K562 treated with DMSO at 1 percent for 4 hours (cell line): ENCODE data around the gene GFRAL. TPM values are rescaled to one million over a fixed set of nuclear protein-coding genes. Genes with fewer than 3 reads are reported as not detected.

Experiments
- total RNA-seq: library from RNA; unstranded; fragments of 300-600 nt; gene quantifications from 2 replicates; pipeline ENCODE4 v1.2.3, GENCODE V29; 2022; ENCODE audit not compliant: insufficient read depth

Gene GFRAL, protein sequence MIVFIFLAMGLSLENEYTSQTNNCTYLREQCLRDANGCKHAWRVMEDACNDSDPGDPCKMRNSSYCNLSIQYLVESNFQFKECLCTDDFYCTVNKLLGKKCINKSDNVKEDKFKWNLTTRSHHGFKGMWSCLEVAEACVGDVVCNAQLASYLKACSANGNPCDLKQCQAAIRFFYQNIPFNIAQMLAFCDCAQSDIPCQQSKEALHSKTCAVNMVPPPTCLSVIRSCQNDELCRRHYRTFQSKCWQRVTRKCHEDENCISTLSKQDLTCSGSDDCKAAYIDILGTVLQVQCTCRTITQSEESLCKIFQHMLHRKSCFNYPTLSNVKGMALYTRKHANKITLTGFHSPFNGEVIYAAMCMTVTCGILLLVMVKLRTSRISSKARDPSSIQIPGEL
- total RNA-seq, result not detected in 2 replicates

DNA sequence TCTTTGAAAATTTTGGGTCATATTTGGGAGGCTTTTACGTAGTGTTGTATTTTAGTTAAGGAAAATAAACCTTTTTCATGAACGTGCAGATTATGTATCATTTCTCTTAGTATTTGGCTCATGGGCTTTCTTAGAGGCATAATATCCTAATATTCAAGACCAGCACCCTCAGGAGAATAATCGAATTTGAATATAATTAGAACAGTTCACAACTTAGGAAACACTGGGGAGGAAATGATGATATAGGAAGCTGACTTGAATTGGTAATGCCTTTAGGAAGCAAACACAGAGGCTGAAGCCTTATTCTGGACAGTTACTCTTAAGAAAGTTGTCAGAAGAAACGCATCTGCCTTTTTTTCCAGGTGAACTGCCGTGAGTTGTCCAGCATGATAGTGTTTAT, at the start of gene GFRAL:
Gene GFRAL, plus strand, starts transcription at position 301 of the 400 bp plus-strand sequence. Its CDS starts 86 bp downstream, at position 387.

Other genes starting within 250 kb of the GFRAL start
- not detected in 2 replicates for gene HCRTR2, start 153.0 kb upstream of the GFRAL start, total RNA-seq